GM18498 (cell line): Measurements from ENCODE around the gene AP3S1.
"Not testable (repeated sequence)": the region's sequence is repeated elsewhere in the genome, so short reads cannot be mapped to it uniquely, and the experiment has no call there.

ENCODE experiments used
- ATAC-seq: cut with Tn5 transposase; IDR thresholded peaks from one replicate; pipeline ENCODE4 v1.9.1; 2021; ENCODE audit warnings: mild to moderate bottlenecking, moderate library complexity; ENCODE audit not compliant: unreplicated experiment

The AP3S1 gene

GRCh38 chr5:115869256-115869795, 27.6 kb downstream of the AP3S1 start:
- ATAC-seq, result no peak

DNA sequence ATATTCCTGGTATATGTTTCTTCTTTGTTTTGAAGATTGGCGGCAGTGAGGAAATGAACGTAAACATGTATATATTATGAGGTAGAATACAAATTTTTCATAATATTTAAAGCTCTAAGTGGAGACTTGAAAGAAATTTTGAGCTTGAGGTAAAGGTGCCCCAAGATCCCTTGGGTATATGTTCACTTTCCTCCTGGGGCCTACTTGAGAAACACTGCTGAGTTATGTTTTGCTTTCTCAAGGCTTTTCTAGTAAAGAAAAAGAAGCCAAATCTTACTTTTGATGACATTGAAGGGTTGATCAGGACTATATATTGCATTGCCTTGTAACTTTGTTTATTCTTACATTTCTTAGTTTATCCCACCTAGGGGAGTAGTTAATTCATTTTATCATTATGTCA, 30.7 kb downstream of the AP3S1 start:
- no peak for ATAC-seq

GRCh38 chr5:115873392-115873791, 31.7 kb downstream of the AP3S1 start:
- ATAC-seq, result no peak

DNA sequence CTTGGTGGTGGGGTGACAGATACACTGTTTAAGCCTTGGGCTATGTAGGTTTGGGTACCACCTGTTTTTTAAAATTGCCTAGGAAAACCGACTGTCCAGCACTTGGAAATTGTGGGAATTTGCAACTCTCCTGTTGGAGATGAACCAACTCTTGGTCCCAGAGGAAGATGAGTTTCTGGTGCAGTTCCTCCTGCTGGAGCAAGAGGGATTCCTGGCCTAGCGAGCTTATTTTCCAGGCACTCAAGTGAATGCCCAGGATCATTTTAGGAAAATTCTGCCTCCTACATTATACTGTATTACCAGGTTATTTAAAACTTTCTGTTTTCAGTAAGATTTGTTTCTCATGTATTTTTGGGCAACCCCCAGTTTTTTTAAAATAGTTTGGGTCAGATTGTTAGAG, 33.7 kb downstream of the AP3S1 start:
- no peak for ATAC-seq

GRCh38 chr5:115877342-115877741, 35.6 kb downstream of the AP3S1 start:
- ATAC-seq, result not testable (repeated sequence)

- ATAC-seq, result not testable (repeated sequence)
Measured at GRCh38 chr5:115882434-115882833, 40.7 kb downstream of the AP3S1 start.

DNA sequence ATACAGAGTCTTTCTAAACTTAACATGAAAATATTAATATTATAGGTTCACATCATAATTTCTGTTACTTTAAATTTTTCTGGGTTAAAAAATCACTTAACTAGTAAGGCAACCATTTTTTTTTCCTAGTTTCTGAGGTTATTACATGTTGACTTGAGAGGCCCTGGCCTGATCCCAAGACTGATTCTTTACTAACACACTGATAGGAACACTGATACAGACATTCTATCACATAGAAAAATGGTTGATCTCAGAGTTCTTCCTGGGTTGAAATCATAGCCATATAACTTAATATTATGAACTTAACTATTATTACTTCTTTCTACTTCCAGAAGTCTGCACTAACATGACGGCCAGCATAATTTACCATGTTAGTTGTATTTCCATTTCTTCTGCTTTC, 43.0 kb downstream of the AP3S1 start:
- no peak for ATAC-seq

DNA sequence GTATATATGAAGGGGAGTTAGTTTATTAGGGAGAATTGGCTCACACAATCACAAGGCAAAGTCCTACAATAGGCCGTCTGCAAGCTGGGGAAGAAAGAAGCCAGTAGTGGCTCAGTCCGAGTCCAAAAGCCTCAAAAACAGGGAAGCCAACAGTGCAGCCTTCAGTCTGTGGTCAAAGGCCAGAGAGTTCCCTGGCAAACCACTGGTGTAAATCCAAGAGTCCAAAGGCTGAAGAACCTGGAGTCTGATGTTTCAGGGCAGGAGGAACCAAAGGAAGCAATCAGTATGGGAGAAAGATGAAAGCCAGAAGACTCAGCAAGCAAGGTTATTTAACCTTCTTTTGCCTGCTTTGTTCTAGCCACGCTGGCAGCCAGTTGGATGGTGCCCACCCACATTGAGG, 43.5 kb downstream of the AP3S1 start:
- not testable (repeated sequence) for ATAC-seq

- no peak for ATAC-seq
Measured at GRCh38 chr5:115888027-115888426, 46.3 kb downstream of the AP3S1 start.

GRCh38 chr5:115892021-115892420, 50.3 kb downstream of the AP3S1 start:
- ATAC-seq, result no peak

DNA sequence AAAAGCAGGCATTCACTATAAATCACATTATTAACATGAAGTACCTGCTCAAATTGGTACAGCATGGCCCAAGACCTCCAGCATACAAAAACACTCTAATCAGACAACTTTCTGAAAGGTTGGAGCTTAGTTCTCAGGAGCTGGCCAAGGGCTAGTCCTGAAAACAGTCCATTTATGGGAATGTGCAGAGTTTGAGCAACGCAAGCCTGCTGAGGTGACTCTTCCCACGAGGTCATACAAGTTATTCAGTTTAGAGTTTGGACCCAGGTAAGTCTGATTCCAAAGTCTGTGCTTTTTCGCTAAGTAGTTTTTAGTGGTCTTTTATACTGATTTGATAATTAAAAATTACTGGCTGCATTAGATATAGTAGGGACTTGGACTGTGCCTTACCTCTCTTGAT, 52.6 kb downstream of the AP3S1 start:
- ATAC-seq, result no peak

GRCh38 chr5:115895821-115896220, 54.1 kb downstream of the AP3S1 start:
- ATAC-seq, result no peak

DNA sequence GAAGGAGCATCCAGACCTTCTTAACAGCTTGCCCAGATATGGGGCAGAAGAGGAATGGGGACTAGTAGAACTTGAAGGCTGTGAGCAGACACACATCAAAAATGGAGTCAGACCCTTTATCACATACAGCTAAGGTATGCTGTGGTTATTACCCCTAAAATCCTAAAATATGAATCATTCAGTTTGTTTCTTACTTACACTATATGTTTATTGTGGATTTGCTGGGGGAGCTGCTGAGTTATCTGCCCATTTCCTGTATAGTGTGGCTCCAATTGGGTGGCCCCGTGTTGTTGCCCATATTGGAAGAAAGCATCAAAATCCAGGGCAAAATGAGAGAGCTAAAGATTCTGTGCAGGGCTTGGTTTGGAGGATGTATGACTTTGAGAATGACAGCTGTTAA, 56.9 kb downstream of the AP3S1 start:
- ATAC-seq, result no peak

GRCh38 chr5:115907177-115907576, 65.4 kb downstream of the AP3S1 start:
- no peak for ATAC-seq

DNA sequence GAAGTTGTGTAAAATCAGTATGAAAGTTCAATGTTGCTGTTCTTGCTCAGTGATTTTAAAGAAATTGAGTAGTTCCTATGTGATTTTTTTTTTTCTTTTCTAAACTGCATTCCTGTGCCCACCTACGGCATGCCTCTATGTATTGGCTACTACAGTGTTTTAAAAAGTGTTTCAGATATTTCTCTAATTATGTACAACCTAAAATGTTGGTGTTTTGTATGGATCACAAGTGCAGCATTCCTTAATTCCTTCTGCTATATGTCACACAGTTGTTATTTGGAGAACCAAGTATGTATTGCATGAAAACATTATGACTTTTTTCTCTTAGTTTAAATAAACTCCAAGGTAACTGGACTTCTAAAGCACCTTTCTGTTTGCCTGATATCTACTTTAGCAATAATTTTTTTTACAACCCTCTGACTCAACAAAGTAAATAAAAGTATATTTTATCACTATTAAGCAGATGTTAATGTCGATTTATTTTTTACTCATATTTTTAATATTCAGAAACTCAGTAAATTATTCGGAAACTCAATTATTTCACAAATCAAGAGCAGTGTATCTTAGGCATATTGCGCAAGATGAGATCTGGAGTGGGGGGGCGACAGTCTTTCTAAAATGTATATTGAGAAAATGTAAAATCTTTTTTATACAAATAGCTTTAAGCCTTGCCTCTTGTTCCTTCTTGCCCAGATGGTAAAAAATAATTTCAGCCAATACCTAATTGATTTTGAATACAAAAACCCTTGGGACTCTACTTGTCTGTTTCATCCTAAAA, 72.1 kb downstream of the AP3S1 start:
- not testable (repeated sequence) for ATAC-seq

DNA sequence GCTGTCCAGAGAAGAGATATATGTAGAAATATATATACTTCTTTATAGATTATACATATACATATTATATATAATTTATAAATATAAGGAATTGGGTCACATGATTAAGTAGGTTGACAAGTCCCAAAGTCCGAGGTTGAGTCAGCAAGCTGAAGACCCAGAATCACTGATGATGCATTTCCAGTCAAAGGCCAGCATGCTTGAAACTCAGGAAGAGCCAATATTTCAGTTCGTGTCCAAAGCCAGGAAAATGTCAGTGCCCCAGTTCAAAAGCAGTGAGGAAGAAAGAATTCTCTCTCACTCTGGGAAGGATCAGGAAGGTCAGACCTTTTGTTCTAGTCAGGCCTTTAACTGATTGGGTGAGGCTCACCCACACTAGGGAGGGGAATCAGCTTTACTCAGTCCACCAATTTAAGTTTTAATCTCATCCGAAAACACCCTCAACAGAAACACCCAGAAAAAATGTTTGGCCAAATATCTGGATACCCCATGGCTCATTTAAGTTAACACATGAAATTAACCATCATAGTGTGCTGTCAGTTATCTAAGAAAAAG, 78.5 kb downstream of the AP3S1 start:
- no peak for ATAC-seq

- not testable (repeated sequence) for ATAC-seq
Measured at GRCh38 chr5:115928578-115929407, 87.1 kb downstream of the AP3S1 start.

DNA sequence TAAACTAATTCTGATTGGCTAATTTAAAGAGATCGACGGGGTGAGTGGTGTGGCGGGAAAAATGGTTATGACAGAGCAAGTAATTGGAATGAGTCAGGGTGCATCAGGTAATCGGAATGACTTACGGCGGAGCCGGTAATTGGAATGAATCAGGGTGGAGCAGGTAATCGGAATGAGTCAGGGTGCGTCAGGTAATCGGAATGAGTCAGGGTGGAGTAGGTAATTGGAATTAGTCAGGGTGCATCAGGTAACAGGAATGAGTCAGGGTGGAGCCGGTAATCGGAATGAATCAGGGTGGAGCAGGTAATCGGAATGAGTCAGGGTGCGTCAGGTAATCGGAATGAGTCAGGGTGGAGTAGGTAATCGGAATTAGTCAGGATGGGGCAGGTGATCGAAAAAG, 88.4 kb downstream of the AP3S1 start:
- not testable (repeated sequence) for ATAC-seq

GRCh38 chr5:115930630-115931337, 89.0 kb downstream of the AP3S1 start:
- no peak for ATAC-seq

GRCh38 chr5:115932991-115933390, 91.3 kb downstream of the AP3S1 start:
- no peak for ATAC-seq
